ENCODE results near the gene CPPED1.
"Not testable (repeated sequence)": the region's sequence is repeated elsewhere in the genome, so short reads cannot be mapped to it uniquely, and the experiment has no call there.

The CPPED1 gene, protein sequence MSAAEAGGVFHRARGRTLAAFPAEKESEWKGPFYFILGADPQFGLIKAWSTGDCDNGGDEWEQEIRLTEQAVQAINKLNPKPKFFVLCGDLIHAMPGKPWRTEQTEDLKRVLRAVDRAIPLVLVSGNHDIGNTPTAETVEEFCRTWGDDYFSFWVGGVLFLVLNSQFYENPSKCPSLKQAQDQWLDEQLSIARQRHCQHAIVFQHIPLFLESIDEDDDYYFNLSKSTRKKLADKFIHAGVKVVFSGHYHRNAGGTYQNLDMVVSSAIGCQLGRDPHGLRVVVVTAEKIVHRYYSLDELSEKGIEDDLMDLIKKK

DNA sequence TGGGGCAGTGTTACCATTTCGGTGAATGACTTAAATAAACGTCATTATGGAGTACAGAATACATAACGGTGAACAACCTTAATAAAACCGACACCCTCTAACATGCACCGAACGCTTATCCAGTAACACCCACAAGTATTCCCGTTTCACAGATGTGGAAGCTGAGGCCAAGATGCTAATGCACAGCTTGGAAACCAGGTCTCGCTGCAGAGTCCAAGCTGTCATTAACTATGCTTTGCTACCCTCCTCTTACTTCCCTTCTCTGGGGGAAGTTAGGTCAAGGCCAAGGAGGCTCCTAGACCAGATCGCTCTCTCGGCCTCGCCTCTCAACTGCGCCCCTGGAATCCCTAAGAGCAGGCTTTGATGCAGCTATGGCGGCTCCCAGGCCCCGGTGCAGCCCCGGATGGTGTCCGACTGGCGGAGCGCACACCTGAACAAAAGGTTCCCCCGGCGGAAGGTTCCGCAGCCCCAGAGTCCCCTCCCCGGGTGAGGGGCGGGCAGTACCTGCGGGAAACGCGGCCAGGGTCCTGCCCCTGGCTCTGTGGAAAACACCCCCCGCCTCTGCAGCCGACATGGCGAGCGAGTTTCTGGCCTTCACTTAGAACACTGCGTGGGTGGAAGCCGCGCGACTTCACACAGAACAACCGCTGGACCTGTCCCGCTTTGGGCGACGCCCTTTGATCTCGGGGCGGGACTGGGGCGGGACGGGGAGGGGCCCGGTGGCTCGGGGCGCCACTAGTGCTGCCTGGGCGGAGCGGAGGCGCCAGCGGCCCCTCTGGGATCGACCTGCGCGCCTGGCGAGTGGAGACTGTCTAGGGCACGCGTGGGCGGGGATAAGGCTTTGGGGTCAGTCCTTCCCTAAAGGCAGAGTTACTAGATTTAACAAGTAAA is at the start of gene CPPED1:
TSS of gene CPPED1 (minus strand) at position 685 of the 891 bp plus-strand sequence. CDS start at position 574, 111 bp downstream.
- peak; percentile 98 for DNase-seq

DNA sequence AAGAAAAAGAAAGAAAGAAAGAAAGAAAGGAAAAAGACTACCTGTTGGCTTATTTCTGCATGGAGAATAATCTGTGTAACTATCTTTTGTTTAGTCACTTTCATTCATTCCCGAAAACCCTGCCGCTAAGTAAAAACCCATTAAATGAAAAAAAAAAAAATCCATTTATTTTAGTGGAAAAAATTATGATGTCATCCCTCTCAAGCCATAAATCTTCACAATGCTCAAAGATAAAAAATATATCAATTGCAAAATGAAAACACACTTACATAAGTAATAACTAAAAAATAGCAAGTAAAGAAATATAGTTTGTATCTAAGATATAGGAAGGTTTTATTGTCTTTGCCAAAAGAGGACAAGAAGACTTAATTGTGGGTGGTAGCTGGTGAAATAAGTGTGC is 46.5 kb upstream of the CPPED1 start:
- DNase-seq = no peak

DNA sequence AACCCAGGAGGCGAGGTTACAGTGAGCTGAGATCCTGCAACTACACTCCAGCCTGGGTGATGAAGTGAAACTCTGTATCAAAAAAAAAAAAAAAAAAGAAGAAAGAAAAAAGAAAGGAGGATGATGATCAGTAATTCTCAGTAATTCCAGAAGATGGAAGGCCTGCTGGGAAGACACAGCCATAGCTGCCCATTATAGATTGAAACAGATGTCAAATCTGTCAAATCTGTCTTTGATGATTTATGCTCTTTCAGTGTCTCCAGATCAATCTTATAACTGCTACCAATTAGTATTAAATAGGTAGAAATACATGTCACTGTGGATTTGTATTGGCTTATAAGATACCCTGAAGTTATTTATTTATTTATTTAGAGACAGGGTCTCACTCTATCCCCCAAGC is 42.9 kb upstream of the CPPED1 start:
- no peak for DNase-seq

DNA sequence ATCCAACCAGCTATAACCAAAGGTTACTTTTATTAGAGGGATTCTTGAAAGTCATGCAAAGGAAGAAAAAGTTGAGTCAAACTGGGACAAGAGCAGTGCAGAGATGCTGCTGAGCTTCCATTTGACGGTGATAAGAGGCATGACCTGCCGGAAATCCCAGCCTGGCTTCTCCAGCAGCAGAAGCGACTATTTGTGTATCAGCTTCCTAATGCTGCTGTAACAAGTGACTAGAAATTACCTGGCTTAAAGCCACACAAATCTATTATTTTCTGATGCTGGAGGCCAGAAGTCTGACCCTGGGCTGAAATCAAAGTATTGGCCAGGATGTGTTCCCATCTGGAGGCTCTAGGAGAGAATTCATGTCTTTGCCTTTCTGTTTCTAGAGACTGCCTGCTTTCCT is 41.6 kb upstream of the CPPED1 start:
- DNase-seq = no peak

DNA sequence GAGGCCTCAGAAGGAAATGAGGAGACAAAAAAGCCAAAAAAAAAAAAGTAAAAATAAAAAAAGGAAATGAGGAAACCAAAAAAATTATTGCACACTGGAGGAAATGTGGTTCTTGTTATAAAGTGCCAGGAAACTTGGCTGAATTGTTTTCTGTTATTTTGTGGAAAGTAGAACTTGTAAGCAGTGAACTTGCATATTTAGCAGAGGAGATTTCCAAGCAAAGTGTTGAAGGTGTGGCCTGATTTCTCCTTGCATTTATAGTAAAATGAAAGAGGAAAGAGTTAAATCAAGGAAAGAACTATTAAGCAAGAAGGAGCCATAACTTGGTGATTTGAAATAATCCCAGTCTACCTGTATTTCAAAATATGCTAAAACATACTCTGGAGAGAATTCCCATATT is 34.1 kb upstream of the CPPED1 start:
- no peak for DNase-seq

DNA sequence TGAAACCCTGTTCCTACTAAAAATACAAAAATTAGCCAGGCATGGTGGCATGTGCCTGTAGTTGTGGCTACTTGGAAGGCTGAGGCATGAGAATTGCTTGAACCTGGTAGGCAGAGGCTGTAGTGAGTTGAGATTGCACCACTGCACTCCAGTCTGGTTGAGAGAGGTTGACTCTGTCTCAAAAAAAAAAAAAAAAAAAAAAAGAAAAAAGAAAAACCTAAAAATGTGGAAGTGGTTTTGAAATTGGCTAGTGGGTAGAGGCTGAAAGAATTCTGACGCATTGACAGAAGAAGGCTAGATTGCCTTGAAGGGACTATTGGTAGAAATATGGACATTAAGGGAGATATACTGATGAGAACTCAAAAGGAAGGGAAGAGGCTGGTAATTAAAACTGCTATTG is 33.6 kb upstream of the CPPED1 start:
- DNase-seq = peak; percentile 15

DNA sequence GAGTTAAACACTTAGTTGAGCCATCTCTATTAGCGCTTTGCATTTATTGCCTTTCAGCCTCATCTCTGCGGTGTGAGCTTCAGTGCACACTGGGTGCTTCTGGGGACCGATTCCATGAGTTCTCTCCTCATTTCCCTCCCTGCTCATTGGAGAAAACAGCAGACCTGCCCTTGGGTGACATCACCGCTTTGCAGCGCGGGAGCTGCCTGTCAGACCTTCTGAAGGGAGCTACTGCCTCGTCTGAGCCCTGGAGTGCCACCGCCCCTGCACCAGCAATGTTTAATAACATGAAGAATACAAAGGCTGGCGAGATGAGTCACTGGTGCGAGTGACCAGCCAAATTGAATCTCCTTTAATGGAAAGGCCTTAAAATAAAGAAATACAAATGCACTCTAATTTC is 30.2 kb upstream of the CPPED1 start:
- no peak for DNase-seq

DNA sequence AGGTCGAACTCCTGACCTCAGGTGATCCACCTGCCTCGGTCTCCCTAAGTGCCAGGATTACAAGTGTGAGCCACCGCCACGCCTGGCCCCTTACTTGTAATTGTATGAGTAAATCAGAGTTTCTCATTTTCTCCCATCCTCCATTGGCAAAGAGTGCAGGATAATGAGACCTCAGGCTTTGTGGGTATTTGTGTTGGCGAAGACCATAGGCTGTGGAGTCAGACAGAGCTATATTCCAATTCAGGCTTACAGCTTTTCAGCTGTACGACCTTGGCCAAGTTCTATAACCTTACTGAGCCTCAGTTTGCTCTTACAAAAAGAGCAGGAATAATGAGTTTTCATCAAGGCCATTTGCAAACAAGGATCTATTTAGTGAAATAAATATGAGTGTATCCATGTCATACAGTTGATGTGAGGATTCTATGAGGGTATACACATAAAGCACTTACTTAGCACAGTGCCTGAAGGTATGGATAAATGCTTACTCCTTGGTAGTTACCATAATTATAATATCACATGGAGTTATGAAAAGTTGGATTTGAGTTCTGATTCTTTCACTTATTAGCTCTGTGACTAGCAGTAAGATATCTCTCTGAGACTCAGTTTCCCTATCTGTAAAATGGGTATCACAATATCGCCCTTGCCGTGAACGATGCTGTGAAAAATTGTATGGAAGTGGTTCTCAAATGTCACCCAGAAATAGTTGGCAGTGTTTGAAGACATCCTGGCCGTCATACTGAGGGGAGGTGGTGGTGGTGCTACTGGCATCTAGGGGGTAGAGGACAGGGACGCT is 25.6 kb upstream of the CPPED1 start:
- no peak for DNase-seq

DNA sequence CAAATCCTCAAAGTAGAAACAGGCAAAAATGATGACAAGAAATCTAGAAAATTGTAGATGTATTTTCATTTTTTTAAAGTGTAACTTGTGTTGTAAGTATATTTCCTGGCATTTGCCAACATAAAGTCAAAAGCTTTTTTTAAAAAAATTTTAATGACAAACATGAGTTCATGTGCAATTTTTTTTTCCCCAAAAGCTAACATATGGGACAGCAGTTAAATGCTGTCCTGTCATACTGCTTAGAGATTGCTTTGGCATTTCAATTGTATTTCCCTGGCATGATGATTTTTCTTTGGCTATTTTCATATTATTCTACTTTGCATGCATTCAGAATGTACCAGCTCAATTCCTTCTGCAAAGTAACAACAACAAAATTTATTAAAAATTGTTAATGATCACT is 24.5 kb upstream of the CPPED1 start:
- no peak for DNase-seq

DNA sequence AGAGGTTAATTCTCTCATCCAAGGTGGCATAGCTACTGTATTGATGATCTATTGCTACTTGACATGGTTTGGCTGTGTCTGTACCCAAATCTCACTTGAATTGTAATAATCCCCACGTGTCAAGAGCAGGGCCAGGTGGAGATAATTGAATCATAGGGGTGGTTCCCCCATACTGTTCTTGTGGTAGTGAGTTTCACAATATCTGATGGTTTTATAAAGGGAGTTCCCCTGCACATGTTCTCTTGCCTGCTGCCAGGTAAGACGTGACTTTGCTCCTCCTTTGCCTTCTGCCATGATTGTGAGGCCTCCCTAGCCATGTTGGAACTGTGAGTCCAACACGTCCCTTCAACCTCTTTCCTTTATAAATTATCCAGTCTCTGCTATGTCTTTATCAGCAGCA is 22.9 kb upstream of the CPPED1 start:
- no peak for DNase-seq

DNA sequence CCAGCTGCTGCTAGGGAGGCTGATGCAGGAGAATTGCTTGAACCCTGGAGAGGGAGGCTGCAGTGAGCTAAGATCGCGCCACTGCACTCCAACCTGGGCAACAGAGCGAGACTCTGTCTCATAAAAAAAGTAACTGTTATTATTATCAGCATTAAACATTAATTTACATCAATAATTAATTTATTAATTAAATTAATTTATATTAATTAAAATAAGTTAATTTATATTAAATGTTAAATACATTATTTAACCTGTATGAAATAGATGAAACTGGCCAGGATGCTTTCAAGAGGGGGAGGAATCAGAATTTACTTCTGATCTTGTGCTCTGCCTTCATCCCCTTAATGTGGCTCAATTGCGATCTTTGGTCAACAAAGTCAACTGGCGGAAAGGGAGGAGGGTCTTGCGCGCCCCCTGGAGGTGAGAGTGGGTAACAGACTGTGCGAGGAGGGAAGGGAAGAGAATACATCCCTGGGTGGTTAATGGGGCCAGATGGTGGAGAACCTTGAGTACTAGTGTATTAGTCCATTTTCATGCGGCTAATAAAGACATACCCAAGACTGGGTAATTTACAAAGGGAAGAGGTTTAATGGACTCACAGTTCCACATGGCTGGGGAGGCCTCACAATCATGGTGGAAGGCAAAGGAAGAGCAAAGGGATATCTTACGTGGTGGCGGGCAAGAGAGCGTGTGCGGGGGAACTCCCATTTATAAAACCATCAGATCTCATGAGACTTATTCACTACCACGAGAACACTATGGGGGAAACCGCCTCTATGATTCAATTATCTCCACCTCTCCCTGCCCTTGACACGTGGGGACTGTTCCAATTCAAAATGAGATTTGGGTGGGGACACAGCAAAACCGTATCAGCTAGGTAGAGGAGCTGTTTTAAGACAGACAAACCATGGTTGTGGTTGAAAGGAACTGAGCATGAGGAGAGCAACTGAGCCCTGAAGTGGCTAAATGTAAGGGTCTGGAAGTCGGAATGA is 15.7 kb upstream of the CPPED1 start:
- peak; percentile 88 for DNase-seq

DNA sequence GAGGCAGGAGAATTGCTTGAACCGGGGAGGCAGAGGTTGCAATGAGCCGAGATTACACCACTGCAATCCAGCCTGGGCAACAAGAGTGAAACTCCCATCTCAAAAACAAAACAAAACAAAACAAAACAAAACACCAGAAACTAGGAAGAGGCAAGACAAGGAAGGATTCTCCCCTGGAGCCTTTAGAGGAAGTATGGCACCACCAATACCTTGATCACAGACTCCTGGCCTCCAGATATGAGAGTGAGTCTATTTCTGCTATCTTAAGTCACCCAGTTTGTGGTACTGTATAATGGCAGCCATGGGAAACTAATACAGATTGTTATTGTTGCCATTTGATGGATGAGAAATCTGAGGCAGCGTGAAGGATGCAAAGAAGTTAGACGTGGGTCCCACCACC is 14.6 kb upstream of the CPPED1 start:
- no peak for DNase-seq

DNA sequence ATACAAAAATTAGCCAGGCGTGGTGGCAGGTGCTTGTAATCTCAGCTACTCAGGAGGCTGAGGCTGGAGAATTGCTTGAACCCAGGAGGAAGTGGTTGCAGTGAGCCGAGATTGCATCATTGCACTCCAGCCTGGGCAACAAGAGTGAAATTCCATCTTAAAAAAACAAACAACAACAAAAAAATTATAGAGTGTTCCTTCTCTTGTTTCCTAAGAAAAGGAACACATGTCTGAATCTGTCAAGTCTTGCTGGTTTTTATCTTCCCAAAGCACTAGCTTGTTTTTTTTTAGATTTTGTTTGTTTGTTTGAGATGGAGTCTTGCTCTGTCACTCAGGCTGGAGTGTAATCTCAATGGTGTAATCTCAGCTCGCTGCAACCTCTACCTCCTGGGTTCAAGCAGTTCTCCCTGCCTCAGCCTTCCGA is 13.1 kb upstream of the CPPED1 start:
- DNase-seq = not testable (repeated sequence)

DNA sequence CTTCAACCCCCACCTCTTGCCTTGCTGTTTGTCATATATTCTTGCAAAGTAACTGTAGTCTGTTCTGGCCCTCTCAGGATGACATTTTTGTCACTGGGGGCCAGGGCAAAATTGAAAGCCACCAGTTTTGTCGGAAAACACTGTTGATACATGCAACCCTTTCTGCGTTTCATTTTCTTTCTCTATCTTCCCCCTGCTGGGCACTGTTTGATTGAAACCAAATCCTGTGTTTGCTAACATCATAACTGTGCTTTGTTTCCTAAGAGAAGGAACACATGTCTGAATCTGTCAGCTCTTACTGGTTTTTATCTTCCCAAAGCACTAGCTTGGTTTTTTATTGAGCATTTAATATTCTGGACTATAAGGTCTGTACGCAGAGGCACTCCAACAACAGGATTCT is 11.7 kb upstream of the CPPED1 start:
- DNase-seq = peak; percentile 39

DNA sequence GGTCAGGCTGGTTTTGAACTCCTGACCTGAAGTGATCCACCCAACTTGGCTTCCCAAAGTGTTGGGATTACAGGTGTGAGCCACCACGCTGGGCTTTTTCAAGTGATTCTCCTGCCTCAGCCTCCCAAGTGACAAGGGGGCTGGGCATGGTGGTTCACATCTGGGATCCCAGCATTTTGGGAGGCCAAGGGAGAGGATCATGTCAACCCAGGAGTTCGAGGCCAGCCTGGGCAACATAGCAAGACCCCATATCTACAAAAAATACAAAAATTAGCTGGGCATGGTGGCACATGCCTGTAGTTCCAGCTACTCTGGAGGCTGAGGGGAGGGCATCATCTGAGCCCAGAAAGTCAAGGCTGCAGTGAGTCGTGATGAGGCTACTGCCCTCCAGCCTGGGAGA is 10.0 kb upstream of the CPPED1 start:
- DNase-seq = not testable (repeated sequence)

DNA sequence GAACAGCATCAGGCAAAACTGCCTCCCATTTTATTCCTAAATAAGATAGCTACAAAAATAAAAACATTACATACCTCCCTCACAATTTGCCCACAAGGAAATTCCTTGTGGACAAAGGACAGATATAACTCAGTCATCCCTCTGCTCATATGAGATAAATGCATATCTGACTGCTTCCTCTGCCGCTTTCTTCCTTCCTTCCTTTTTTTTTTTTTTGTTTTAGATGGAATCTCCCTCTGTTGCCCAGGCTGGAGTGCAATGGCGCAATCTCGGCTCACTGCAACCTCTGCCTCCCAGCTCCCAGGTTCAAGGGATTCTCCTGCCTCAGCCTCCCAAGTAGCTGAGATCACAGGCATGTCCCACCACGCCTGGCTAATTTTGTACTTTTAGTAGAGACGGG is 9.6 kb upstream of the CPPED1 start:
- DNase-seq = not testable (repeated sequence)

DNA sequence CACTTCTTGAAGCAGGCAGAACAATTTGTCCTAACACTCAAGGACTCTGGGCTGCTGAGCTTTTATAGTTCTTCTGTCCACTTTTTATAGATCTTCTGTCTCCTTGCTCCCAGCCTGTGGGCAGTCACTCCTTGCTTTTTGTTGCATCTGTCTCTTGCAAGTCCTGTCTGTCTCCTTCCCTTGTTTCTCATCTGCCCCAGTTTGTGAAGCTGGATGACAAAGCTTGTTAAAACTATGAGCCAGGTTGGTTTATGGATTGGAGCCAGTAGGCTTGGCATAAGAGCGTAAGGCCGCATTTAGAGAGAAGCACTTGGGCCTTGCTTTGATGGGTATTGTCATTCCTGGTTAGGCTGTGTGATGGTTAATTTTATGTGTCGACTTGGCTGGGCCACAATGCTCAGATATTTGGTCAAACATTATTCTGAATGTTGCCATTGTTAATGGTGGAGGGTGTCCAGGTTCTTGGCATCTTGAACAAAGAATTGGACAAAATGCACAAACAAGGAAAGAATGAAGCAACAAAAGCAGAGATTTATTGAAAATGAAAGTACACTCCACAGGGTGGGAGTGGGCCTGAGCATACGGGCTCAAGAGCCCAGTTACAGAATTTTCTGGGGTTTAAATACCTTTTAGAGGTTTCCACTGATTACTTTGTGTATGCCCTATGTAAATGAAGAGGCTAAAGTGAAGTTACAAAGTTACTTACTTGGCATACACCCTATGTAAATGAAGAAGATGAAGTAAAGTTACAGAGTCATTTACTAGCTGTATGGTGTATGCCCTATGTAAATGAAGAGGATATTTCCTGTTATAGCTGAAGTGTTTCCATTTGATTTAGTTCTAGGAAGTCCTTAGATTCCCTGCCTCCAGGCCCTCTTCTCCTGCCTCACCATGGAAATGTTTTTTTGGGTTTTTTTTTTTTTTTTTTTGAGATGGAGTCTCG is 8.0 kb upstream of the CPPED1 start:
- no peak for DNase-seq

DNA sequence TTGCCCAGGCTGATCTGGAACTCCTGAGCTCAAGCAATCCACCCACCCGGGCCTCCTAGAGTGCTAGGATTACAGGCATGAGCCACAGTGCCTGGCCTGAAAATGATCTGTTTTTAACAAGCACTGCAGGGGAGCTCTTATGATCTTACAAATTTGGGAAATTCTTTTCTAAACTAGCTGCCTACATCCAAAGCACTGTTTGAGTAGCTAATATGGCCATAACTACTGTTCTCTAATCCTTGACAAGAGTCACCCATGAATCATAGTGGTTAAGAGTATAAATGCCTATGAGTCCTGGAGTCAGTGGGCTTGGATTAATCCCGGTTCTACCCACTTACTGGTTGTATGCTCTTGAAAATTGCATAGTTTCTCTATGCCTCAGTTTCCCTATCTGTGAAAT is 1.4 kb upstream of the CPPED1 start:
- no peak for DNase-seq

DNA sequence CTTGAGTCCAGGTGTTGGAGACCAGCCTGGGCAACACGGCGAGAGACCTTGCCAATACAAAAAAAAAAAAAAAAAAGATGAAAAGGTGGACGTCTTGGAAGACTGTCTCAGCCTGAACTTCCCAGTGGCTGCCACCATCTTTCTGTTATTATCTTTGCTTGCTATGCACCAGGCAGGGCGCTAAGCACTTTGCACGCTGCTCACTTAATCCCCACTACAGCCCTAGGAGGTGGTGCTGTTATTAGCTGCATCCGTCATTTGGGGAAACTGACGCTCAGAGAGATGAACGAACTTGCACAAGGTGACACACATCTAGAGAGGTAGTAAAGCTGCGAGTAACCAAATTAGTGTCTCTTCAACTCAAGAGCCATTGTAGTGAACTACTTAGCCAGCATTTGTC is 708 bp upstream of the CPPED1 start:
- no peak for DNase-seq

DNA sequence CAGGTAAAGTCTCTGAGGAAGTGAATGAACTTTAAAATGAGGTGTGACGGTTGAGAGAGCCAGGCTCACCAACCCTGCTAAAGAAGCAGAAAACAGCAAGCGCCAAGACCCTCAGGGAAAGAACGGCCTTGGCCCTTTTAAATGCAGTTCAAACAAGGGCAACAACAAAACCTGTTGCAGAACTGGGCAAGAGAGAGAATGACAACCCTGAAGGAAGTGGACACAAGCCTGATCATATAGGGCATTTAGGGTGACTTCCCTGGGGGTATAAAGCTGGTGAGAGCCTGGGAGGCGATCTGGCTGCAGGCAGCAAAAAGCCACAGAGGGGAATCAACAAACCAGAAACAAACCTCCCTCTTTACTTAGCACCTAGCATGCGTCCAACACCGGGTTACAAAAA is 1.0 kb downstream of the CPPED1 start:
- DNase-seq = no peak

DNA sequence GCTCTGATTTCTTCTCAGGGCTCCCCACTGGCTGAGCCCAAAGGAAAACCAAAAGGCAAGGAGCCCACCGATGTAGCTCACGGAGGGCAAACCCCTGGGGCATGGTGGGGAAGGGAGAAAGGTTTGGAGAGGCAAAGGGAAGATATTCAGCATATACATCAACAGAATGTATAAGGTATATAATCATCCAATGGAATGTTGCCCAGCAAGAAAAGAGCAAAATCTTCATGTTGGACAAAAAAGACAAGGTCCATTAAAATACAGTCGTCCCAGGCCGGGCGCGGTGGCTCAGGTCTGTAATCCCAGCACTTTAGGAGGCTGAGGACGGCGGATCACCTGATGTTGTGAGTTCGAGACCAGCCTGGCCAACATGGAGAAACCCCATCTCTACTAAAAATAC is 1.6 kb downstream of the CPPED1 start:
- DNase-seq = no peak

Measured in hematopoietic multipotent progenitor cell treated with erythropoietin and hydrocortisone succinate and interleukin-3 and kit ligand, for 4 days (in vitro differentiated cells).